Fibroblast of upper back skin (primary cell): ENCODE results near the gene ASIC2.

Source experiments
- DNase-seq: peaks from one replicate; pipeline ENCODE4 v3.0.0-alpha.2; 2013

Gene ASIC2

DNA sequence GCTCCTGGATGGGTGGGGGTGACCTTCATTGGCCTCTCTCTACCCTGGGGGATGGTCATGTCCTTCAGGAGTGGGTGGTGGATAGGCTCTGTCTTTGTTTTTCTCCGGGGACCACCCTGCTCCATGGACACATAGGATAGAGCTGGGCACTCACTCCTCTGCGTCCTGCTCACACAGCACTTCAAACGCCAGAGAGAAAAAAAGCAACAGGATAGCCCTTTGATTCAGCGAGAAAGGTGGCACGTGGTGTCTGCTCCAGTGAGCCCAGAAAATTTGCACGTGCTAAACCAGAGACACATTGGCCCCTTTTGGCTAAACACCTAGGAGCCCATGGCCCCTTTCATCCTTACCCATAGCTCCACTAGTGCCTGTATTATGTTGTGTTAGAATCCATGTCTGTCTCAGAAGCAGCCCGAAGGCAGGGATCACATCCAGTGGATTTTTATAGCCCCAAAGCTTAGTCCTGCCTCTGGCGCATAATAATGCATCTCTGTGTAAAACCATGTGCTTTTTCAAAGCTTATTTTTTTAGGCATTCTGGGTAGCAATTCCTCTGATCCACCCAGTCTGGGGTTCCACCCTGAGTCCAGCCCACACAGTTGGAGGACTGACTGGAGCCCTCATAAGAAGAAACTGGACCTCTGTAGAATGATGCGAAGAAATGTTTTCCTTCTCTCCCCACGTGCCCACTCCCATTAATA lies 90.1 kb downstream of the ASIC2 start:
- DNase-seq, result no peak

DNA sequence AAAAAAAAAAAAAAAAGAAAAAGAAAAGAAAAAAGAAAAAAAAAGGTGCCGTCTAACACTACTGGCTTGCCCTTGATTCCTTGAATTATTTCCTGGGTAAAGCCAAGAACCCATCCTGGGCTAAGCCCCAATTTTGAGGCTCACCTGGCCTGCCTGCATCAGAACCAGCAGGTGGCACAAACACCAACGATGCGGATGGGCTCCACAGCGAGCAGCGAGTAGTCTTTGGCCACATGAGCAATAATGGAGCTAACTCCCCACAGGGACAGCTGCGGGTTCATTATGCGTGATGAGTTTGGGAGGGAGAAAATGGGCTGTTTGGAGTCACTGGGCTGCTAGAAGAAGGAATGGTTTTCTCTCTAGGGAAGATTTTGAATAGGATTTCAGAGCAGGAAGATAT lies 91.1 kb downstream of the ASIC2 start:
- DNase-seq, result no peak

DNA sequence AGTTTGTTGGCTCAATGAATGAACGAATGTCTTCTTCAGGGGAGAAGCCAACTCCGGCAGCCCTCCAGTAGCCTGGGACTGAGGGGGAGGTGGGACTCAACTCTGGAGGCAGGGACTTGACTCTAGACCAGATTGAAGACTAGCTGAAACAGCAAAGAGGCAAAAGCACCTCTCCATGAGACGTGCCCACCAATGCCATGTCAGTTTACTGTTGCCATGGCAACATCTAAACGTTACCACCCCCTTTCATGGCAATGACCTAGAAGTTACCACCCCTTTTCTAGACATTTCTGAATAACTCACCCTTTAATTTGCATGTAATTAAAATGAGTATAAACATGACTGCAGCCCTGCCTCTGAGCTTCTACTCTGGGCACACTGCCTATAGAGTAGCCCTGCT lies 91.8 kb downstream of the ASIC2 start:
- no peak for DNase-seq

DNA sequence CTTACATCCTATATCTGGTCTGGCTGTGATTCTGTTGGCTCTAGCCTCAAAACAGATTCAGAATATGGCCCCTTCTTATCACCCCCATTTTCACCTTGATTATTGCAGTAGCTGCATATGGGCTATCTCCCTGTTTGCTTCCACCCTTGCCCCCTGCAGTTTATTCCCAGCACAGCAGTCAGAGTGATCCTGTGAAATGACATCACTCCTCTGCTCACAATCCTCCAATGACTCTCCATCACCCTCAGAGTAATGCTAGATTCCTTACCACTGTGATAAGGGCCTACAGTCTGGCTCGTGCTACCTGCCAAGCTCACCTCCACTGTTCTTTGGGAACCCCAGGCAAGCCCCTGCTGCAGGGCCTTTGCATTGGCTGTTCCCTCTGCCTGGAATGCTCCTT lies 92.5 kb downstream of the ASIC2 start:
- peak; percentile 12 for DNase-seq

DNA sequence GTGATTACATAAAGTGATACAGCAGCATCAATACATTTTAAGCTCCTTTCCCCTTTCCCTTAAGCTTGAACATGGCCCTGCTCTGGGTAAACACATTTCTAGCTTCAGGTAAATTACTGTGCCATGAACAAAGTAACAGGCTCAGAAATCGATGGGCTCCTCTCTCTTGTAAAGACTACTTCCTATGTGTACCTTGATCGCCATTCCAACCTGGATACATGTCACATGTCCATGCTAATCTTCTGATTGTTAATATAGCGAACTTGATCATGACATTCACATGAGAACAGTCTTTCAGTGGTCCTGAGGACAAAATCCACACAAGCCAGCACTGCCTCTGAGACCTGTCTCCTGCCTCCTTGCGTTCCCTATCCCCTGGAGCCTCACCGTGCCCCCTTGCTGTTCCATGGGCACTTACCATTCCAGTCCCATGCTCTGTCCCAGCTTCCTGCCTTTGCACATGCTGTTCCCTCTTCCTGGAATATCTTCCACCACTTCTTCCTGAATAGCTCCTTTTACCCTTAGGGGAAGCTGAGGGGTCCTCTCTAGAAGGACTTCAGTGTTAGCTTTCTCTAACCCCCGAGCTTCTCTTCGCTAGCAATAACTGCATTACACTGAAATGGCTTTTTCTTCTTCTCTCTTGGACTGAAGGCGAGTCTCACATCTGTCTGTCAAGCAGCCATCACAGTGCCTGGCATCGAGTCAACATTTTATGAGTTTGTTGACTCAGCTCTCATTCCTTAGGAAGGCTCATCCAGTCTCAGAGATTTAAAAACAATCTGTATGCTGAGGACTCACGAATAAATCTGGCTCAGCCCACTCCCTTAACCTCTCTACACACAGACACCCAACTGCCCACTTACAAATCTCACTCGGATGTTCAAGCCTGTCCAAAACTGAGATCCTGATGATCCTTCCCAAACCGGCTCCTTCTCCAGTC lies 93.3 kb downstream of the ASIC2 start:
- DNase-seq, result peak; percentile 75

DNA sequence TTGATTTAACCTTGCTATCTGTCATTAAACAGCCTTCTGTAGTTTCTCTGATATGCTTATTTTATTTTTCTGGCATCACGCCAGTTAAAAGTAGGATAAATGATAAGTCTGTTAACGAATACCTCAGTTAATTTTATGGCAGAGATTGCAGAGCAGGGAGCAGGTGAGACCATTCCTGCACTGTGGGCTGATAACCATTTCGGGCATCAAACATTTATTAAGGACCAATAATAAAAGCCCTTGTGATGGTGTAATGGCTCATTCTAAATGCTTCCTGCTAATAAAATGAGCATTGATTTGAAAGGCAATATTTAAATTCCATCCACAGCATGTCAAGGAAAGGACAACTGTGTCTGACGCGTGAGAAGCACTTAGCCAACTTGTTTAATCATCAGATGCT lies 94.1 kb downstream of the ASIC2 start:
- DNase-seq, result no peak

DNA sequence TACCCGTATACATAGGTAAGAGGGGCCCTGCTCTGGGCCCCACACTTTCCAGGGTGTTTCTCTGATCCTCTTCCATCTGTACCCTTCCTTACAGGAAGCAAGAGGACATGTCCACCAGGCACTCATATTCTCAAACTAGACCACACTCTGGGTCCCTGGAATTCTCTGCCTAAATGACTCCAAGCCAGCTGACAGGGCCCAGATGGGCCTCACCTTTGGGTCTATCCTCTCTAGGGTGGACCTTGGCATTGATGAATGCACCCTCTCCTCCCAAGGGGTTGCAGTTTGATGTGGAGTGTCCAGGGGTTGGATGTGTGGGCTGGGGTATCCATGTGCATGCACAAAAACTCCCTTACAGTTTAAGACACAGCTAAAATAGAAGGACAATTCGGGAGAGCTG lies 95.8 kb downstream of the ASIC2 start:
- DNase-seq, result no peak

DNA sequence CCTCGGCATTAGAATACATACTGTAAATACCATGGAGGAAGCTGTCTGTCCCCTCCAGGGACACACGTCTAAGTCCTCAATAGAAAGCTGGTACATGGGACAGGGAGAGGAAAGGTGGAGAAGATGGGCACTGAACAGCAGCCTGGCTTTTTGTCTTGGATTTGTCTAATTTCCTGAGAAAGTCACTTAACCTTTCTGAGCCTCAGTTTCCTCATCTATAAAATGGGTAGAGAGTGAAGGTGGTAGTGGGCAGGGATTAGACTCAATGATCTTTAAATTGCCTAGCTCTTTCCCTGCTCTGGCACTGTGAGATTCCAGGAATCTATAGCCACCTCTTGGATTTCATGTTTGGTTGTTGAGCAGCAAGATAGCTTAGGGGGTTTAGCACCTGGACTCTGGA lies 96.2 kb downstream of the ASIC2 start:
- DNase-seq, result no peak

DNA sequence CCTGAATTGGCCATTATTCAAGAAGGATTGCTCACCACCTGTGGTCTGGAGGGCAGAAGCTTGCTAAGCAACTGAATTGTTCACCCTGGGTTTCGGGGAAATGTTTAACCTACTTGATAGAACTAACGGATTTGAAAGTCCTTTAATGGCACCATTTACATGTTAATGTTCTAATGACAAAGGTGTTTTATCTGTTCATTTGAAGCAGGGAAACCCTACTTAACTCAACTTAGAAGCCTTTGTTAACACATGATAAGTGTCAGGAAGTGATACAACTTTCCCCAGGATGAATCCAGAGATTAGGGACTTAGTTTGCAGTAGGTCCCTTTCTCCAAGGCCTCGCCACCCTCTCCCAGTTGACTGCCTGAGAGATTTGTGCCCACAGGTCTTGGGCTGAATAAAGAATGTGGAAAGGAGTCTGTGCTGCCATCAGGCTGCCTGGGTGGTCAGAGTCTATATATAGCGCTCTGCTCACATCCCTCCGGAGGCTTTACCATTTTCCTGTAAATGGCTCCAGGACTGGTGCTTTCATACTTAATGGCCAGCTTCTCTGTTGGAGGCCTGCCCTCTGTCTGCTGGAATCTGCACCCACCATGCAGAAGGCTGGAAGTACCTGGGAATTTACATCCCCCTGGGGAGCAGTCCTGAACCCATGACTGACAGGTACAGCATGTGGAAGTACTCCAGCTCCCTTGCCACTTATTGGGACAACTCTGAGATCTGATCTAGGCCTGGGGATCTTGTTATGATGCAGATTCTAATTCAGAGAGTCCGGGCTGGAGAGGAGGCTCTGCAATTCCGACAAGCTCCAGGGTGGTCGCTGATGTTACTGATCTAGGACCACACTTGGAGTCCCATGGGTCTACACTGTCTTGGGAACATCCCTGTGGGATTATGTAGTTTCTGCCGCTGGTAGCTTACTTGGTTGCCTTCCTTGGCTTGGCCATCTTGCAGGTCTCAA lies 99.9 kb downstream of the ASIC2 start:
- DNase-seq, result peak; percentile 67

DNA sequence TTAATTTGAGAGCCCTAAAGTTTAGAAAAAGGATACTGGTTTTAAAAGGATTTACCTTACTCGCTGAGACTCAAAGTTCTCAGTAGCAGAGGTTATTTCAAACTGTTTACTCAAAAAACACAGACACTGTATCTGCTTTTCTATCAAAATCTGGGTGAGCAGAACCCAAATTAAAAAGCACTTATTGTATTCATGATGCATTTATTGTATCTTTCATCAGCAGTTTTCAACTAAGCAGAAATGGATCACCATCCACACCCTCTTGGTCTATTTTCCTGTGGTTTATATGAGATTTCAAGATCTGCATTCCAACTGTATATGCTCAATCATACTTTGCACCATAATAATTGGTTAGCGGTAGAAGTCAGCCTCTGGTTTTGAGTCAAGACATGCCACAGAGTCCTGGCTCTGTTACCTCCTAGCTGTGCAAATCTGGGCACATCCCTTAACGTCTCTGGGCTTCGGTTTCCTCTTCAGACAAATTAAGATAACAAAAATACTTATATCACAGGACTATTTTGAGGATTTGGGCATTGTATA lies 109.5 kb downstream of the ASIC2 start:
- peak; percentile 66 for DNase-seq

DNA sequence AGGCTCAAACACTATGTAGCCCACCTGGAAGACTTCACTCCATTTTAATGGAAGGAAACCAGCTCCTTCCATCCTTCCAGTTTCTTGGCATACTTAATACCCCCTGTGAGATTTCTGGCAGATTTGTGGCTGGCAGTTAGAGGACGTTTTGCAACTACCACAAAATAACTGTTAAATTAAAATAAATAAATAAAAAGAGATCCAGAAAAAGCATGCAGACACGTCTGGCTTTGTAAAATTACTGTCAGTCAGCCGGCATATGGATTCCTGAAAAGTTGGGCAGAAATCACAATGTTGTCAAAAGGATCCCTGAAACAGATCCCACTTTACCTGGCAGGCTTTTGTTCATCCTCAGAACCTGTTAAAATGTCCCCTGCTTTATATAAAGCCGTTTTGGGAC lies 113.9 kb downstream of the ASIC2 start:
- DNase-seq, result no peak

DNA sequence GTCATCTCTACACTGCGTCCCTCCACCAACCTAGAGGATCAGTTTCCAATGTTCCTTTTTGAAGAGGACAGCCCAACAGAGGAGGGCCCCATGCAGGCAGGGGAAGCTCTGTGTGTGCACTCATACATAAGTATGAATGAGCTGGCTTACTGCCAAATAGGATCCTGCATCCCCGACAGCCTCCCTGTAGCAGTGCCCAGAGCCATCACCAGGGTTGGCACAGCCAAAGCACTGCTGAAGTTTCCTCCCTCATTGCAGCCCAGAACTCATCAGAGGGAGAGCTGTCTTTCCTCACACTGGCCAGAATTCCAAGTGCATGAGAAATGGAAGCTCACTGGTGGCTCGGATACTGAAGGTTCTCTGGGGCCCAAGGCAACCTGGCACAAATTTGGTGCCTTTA lies 114.4 kb downstream of the ASIC2 start:
- DNase-seq, result no peak

DNA sequence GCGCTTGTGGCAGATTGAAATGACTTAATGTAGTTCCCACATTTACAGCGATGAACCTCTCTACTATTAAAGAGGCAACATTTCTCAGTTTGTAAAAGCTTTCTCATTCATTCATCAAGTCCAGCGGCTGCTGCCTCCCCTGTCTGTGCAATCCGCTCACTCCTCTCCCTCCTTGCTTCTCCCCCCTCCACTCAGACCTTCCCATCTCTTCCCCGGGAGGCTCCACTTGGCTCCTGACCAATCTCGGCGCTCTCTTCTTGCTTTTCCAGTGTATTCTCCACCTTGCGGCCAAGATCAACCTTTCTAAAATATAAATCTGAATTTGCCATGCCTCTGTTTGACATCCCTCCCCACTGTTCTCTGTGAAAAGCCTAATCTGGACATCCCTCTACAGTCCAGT lies 117.5 kb downstream of the ASIC2 start:
- DNase-seq, result peak; percentile 47

DNA sequence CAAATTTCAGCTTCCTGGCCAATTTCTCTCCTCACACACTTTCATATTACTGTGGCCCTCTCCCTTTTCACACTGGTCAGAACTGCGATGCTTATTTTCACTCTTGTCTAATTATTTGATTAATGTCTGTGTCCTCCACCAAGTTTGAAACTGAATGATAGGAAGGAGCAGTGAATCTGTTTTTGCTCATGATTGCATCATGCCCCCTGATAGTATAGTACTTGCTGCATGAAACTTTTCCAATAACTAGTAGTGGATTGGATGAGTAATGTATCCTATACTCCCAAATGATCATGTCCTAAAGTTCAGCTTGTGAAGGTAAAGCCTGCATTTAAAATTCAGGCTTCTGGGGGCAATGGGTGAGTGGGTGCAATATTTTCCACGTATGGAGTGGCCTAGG lies 121.2 kb downstream of the ASIC2 start:
- peak; percentile 51 for DNase-seq

DNA sequence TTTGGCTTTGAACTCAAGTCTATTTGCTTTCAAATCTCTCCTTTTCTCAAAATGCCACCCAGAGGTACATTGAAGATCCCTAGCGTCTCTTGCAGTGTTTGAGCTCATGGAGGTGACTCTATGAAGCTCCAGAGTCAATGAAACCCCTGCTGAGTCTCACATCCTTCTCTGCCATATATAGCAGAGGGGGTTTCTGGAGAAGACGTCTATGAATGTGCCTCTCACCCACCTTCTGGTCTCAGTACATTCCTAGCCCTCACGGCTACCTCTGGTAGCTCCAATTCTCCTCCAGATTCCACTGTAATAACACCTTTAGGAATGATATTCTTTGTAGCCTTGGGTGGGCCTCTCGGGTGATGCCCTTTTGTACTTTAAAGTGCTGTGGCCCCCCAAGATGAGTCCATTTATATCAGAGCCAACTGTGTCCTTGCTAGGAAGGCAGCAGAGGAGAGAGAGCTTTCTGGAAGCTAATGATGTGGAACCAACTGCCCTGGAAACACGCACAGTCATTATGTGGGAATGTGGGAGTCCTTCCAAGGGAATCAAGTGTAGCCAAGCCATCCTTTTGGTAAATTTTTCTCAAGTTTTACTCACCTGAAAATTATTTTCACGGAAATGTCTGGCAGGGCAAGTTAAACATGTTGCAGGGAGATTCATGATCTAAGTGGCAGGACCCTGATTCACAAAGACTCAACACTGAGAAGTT lies 123.4 kb downstream of the ASIC2 start:
- peak; percentile 88 for DNase-seq

DNA sequence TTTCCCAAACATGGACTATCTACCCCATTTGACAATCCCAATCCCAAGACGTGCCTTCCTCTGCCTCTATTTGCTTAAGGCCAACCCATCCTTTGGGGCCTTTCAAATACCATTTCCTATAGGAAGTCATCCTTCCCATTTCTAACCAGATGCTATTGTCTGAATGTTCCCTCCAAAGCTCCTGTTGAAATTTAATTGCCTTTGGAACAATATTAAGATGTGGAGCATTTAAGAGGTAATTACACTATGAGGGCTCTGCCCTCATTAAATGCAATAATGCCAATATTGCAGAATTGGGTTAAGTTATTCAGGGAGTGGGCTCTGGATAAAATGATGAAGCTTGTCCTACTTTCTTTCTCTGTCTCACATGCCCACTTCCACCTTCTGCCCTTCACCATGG lies 125.4 kb downstream of the ASIC2 start:
- no peak for DNase-seq

DNA sequence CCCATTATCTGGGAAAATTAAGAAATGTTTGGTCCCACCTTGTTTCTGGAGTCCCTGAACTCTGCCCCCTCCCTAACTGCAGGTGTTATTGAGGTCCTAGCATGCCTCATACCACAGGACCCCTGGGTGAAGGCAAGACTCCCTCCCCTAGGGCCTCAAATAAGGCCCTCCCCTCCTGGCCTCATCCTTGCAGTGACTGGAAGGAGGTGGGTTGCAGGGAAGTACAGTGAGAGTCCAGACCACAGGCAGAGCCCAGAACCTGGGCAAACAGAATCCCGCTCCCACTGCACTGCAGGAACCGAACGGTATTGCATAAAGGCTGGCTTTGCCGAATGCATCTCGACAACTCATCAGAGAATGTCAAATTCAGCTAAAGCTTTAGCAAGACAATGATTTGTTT lies 126.6 kb downstream of the ASIC2 start:
- no peak for DNase-seq

DNA sequence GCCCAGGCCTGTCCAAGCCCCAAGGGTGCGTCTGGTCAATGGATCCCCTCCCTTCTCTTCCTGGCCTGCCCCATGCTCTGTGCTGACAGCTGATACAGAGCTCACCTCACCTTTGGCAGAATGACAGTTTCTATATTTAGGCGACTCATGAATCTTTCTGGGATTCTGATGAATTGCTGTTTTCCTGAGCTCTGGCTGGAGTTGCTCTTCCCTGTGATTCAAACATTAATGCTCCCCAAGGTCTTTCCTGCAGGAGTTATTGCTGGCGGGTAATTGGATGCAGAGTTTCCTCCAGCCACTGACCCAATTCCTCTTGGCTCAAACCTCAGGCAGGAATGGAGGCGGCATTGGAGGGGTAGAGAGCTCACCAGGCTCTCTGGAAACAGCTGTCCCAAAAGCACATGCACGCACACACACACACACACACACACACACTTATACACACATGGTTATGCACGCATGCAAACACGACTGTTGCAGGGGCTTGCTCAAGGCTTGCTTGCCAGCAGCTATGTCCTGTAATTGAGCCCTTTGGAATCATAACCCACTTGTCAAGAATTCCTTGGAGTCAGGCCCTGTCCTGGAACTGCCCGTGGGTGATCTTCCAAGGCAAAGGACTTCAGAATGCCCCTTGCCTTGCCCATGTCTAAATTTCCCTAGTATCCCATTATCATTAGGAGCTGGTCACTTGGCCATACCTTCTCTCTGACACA lies 128.8 kb downstream of the ASIC2 start:
- DNase-seq, result peak; percentile 93

DNA sequence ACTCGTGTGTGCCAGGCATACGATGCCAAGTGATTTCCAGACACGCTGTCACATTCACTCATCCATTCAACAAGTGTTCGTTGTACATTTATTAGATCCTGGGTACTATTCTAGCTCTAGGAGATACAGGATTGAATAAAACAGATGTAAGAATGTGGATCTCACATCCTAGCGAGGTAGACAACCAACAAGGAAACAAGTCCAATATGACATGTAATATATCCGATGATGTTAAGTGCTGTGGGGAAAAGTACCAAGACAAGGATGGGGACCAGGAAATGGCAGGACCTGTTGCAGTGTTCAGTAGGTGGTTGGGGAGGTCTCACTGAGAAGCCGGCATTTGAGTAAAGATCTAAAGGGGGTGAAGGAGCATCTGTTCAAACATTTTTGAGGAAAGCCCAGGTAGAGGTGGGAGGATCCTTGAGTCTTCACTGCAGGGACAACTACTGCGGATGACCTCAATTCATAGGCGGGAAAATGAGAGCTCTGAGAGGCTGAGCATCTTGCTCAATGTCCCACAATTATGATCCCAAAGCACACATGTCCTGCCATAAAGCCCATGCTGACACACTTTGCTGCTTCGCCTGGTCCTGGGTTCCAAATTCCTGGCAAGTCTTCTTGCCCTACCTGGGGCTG lies 129.4 kb downstream of the ASIC2 start:
- DNase-seq, result no peak

DNA sequence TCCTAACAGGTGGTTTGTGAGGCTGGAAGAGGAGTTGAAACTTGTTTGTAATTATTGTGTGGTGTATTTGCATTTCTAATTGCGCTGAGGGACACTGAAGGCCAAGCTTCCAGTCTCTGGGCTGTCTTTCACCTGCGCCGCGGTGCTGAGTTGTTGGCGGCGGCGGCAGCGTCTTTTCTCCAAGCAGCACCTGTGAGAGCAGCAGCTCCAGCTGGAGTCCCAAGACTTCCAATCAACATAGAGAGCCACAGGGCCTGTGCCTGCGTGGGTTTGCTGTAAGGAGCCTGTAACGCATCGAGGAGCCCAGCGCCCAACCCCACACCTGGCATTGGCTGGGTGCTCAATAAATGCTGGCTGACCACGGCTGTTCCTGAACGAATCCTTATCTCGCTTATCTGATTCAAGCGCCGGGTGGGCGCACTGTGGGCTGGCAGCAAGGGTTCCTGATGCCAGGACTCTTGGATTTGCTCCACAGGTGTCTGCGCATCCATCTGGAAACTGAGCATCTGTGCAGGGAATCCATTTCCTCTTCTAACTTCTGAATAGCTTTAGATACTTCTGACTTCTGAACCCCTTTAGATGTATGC lies 138.1 kb downstream of the ASIC2 start:
- no peak for DNase-seq

DNA sequence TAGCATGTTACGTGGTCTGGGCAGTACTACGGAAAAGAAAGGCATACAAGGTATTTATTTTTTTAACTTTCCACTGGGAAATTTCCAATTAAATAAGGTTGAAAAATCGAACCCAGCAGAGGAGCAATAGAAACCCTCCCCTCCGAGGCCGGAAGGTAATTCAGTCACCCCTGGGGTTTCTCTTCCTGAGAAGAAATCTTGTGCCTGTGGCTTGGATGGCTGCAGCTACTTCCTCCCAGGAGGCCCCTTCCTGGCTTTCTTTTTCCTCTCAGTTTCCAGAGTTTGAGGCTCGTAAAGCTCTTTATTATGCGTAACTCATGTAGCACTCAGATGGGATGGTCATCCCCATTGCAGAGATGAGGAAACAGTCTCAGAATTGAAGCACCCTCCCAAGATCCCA lies 140.3 kb downstream of the ASIC2 start:
- DNase-seq, result no peak
